CD4-positive, alpha-beta T cell treated with Interferon gamma for 1 hour (primary cell): ENCODE results near the gene NGB.

Experiments
- DNase-seq: peaks from one replicate; pipeline ENCODE4 v3.0.0-alpha.2; 2020

Gene NGB

GRCh38 chr14:77260631-77261030, 10.4 kb downstream of the NGB start:
- DNase-seq, result no peak

GRCh38 chr14:77260199-77260598, 10.8 kb downstream of the NGB start:
- no peak for DNase-seq

GRCh38 chr14:77259025-77259715, 11.8 kb downstream of the NGB start:
- no peak for DNase-seq

GRCh38 chr14:77258566-77258965, 12.4 kb downstream of the NGB start:
- DNase-seq, result no peak

GRCh38 chr14:77257700-77258099, 13.3 kb downstream of the NGB start:
- no peak for DNase-seq

- DNase-seq, result no peak
Measured at GRCh38 chr14:77256694-77257093, 14.3 kb downstream of the NGB start.

GRCh38 chr14:77253333-77254190, 17.4 kb downstream of the NGB start:
- DNase-seq, result no peak

GRCh38 chr14:77251870-77252269, 19.1 kb downstream of the NGB start:
- no peak for DNase-seq

- no peak for DNase-seq
Measured at GRCh38 chr14:77250927-77251326, 20.1 kb downstream of the NGB start.

- no peak for DNase-seq
Measured at GRCh38 chr14:77249286-77249685, 21.7 kb downstream of the NGB start.

GRCh38 chr14:77248666-77249065, 22.3 kb downstream of the NGB start:
- no peak for DNase-seq

GRCh38 chr14:77246784-77247183, 24.2 kb downstream of the NGB start:
- DNase-seq, result no peak

GRCh38 chr14:77245820-77246219, 25.2 kb downstream of the NGB start:
- no peak for DNase-seq

GRCh38 chr14:77243853-77244252, 27.2 kb downstream of the NGB start:
- peak; percentile 56 for DNase-seq

- DNase-seq, result no peak
Measured at GRCh38 chr14:77242752-77243151, 28.3 kb downstream of the NGB start.

- no peak for DNase-seq
Measured at GRCh38 chr14:77241955-77242354, 29.1 kb downstream of the NGB start.

GRCh38 chr14:77240336-77240915, 30.6 kb downstream of the NGB start:
- DNase-seq, result no peak

- DNase-seq, result no peak
Measured at GRCh38 chr14:77239412-77239811, 31.6 kb downstream of the NGB start.

GRCh38 chr14:77238996-77239395, 32.0 kb downstream of the NGB start:
- DNase-seq, result no peak

GRCh38 chr14:77238356-77238755, 32.6 kb downstream of the NGB start:
- no peak for DNase-seq

- DNase-seq, result no peak
Measured at GRCh38 chr14:77236814-77237213, 34.2 kb downstream of the NGB start.

GRCh38 chr14:77231721-77232120, 39.3 kb downstream of the NGB start:
- DNase-seq, result no peak

- no peak for DNase-seq
Measured at GRCh38 chr14:77230914-77231313, 40.1 kb downstream of the NGB start.

GRCh38 chr14:77228056-77228455, 43.0 kb downstream of the NGB start:
- no peak for DNase-seq
